ACC112 (cell line): ENCODE measurements around the gene MT2A.
"Not testable (repeated sequence)": the region's sequence is repeated elsewhere in the genome, so short reads cannot be mapped to it uniquely, and the experiment has no call there.

Source experiments
- H2AFZ ChIP-seq: fragments of 200-600 bp; sonication (generic); one replicate; pipeline ENCODE4 v1.6.0; 2017; ENCODE audit warnings: antibody characterized with exemption, low read length; ENCODE audit not compliant: unreplicated experiment
- H3K27ac ChIP-seq: fragments of 200-600 bp; sonication (generic); 2 replicates; pipeline ENCODE4 v1.5.1; 2014; ENCODE audit warnings: low read depth, mild to moderate bottlenecking, antibody characterized with exemption, low read length, moderate library complexity
- H3K27me3 ChIP-seq: fragments of 200-600 bp; sonication (generic); 2 replicates; pipeline ENCODE4 v1.6.1; 2014; ENCODE audit warnings: mild to moderate bottlenecking, antibody characterized with exemption, low read length, moderate library complexity, mixed read lengths; ENCODE audit not compliant: insufficient read depth
- H3K36me3 ChIP-seq: fragments of 200-600 bp; sonication (generic); 2 replicates; pipeline ENCODE4 v1.6.1; 2016; ENCODE audit warnings: mild to moderate bottlenecking, antibody characterized with exemption, low read length, moderate library complexity, mixed read lengths; ENCODE audit not compliant: insufficient read depth
- H3K4me1 ChIP-seq: fragments of 200-600 bp; sonication (generic); one replicate; pipeline ENCODE4 v1.6.1; 2016; ENCODE audit warnings: low read length, mixed read lengths; ENCODE audit not compliant: insufficient read depth, unreplicated experiment, control insufficient read depth
- H3K4me3 ChIP-seq: fragments of 200-600 bp; sonication (generic); 2 replicates; pipeline ENCODE4 v1.5.1; 2014; ENCODE audit warnings: mild to moderate bottlenecking, low read depth, low read length
- H3K79me2 ChIP-seq: fragments of 200-600 bp; sonication (generic); one replicate; pipeline ENCODE4 v1.6.0; 2016; ENCODE audit warnings: low read length; ENCODE audit not compliant: control insufficient read depth, unreplicated experiment, insufficient read depth

MT2A gene

DNA sequence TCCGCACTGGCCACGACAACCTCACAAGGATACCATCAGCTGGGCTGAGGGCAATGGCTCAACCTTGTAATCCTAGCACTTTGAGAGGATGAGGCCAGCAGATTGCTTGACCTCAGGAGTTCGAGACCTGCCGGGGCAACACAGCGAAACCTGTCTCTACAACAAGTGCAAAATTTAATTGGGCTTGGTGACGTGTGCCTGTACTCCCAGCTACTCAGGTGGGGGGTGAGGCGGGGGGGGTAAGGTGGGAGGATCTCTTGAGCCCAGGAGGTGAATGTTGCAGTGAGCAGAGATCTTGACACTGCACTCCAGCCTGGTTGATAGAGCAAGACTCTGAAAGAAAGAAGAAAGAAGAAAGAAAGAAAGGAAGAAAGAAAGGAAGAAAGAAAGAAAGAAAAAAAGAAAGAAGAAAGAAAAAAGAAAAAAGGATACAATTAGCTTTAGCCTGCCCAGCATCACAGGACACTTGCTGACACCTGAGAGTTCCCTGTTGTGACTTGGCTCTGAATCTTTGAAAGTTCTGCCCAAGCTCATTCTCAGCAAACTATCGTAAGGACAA, 12.0 kb downstream of the MT2A start:
- Histone ChIP-seq H3K4me1 (peaks cover 19% of the 10 kb centered on the region), H3K4me3 (no peak overlapping the region), H2AFZ (no peak overlapping the region), H3K36me3 (no peaks in the 10 kb centered on the region), H3K27ac (no peak overlapping the region), H3K27me3 (no peaks in the 10 kb centered on the region), H3K79me2 (peaks cover 17% of the 10 kb centered on the region)

DNA sequence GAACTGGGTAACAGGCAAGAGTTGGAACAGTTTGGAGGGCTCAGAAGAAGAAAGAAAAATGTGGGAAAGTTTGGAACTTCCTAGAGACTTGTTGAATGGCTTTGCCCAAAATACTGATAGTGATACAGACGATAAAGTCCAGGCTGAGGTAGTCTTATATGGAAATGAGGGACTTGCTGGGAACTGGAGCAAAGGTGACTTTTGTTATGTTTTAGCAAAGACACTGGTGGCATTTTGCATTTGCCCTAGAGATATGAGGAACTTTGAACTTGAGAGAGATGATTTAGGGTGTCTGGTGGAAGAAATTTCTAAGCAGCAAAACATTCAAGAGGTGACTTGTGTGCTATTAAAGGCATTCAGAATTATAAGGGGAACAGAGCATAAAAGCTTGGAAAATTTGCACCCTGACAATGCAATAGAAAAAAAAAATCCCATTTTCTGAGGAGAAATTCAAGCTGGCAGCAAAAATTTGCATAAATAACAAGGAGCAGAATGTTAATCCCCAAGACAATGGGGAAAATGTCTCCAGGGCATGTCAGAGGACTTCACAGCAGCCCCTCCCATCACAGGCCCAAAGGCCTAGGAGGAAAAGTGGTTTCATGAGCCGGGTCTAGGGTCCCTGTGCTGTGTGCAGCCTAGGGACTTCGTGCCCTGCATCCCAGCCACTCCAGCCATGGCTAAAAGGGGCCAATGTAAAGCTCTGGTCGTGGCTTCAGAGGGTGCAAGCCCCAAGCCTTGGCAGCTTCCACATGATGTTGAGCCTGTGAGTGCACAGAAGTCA, 13.5 kb downstream of the MT2A start:
- H3K4me3 ChIP-seq, H2AFZ ChIP-seq, H3K27me3 ChIP-seq, H3K27ac ChIP-seq, H3K36me3 ChIP-seq: not testable (repeated sequence)
- H3K79me2 ChIP-seq, result peaks cover 30% of the 10 kb centered on the region
- peaks cover 19% of the 10 kb centered on the region for H3K4me1 ChIP-seq

DNA sequence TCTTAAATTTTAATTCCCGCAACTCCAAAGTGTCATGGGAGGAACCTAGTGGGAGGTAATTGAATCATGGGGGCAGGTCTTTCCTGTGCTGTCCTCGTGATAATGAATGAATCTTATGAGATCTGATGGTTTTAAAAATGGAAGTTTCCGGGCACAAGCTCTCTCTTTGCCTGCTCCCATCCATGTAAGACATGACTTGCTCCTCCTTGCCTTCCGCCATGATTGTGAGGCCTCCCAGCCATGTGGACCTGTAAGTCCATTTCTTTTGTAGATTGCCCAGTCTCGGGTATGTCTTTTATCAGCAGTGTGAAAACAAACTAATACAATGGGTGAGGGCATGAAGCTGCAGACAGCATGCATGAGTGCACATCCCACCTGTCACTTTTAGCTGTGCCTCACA, 14.8 kb downstream of the MT2A start:
- peaks cover 15% of the 10 kb centered on the region for H3K4me1 ChIP-seq
- peaks cover 24% of the 10 kb centered on the region for H3K79me2 ChIP-seq
- H2AFZ ChIP-seq, H3K4me3 ChIP-seq, H3K27ac ChIP-seq, H3K27me3 ChIP-seq, H3K36me3 ChIP-seq: not testable (repeated sequence)

GRCh38 chr16:56623637-56624036, 15.3 kb downstream of the MT2A start:
- Histone ChIP-seq H3K27ac (no peak overlapping the region), H3K36me3 (no peaks in the 10 kb centered on the region), H3K4me3 (no peak overlapping the region), H2AFZ (no peak overlapping the region), H3K27me3 (no peaks in the 10 kb centered on the region), H3K4me1 (peaks cover 10% of the 10 kb centered on the region), H3K79me2 (peaks cover 21% of the 10 kb centered on the region)

GRCh38 chr16:56625140-56625942, 17.0 kb downstream of the MT2A start, which contains the start of gene MT1E:
Gene MT1E, plus strand, starts transcription at chr16:56625781. Its CDS starts 71 bp downstream, at chr16:56625852.
- H3K36me3 ChIP-seq, result no peaks in the 10 kb centered on the region
- no peaks in the 10 kb centered on the region for H3K27me3 ChIP-seq
- H2AFZ ChIP-seq, result peak within 1 kb of the TSS; percentile 84
- peak within 1 kb of the TSS; percentile 96 for H3K4me3 ChIP-seq
- H3K27ac ChIP-seq, result peak within 1 kb of the TSS; percentile 88
- H3K79me2 ChIP-seq, result peaks cover 21% of the 10 kb centered on the region
- peaks cover 8% of the 10 kb centered on the region for H3K4me1 ChIP-seq

- Histone ChIP-seq H3K27ac (peak overlapping the region; percentile 88), H3K79me2 (peaks cover 21% of the 10 kb centered on the region), H2AFZ (no peak overlapping the region), H3K36me3 (no peaks in the 10 kb centered on the region), H3K4me1 (peaks cover 8% of the 10 kb centered on the region), H3K27me3 (no peaks in the 10 kb centered on the region), H3K4me3 (peak overlapping the region; percentile 96)
Observed at GRCh38 chr16:56625943-56626654, 17.7 kb downstream of the MT2A start.

GRCh38 chr16:56626685-56627084, 18.3 kb downstream of the MT2A start:
- H3K4me3 ChIP-seq, result peak overlapping the region; percentile 96
- no peaks in the 10 kb centered on the region for H3K36me3 ChIP-seq
- H2AFZ ChIP-seq, result no peak overlapping the region
- H3K27ac ChIP-seq, result peak overlapping the region; percentile 88
- peaks cover 8% of the 10 kb centered on the region for H3K4me1 ChIP-seq
- H3K79me2 ChIP-seq, result peaks cover 21% of the 10 kb centered on the region
- H3K27me3 ChIP-seq, result no peaks in the 10 kb centered on the region

DNA sequence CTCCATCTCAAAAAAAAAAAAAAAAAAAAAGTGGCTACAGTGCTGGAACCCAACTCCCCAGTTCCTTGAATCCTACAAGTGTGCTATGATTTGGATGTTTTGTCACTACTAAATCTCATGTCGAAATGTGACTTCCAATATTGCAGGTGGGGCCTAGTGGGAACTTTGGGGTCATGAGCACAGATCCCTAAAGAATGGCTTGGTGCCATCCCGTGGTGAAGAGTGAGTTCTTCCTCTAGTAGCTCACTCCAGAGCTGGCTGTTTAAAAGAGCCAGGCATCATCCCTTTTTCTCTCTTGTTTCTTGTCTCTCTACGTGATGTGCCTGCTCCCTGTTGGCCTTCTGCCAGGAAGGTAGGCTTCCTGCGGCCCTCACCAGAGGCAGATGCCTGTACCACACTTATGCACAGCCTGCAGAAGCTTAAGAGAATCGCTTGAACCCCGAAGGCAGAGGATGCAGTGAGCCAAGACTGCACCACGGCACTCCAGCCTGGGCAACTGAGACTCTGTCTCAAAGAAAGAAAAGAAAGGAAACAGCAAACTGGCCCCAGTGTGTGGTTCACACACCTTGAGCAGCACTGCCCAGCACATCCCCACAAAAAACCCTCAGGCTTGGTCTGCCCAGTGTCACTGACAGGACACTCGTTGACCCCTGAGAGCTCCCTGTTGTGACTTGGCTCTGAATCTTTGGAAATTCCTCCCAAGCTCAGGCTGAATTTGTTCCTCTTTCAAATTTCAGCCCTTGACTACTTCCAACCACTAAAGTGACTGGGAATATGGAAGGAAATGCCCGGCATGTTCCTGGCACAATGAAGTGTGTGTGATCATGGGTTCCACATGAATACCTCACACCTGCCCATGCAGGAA, 20.3 kb downstream of the MT2A start:
- H3K27ac ChIP-seq, result no peak overlapping the region
- H3K36me3 ChIP-seq, result no peaks in the 10 kb centered on the region
- H2AFZ ChIP-seq, result no peak overlapping the region
- peaks cover 8% of the 10 kb centered on the region for H3K4me1 ChIP-seq
- H3K4me3 ChIP-seq, result no peak overlapping the region
- no peaks in the 10 kb centered on the region for H3K27me3 ChIP-seq
- peaks cover 21% of the 10 kb centered on the region for H3K79me2 ChIP-seq

GRCh38 chr16:56629531-56629930, 21.1 kb downstream of the MT2A start:
- Histone ChIP-seq H3K79me2 (peaks cover 21% of the 10 kb centered on the region), H3K27me3 (no peaks in the 10 kb centered on the region), H3K4me1 (peaks cover 8% of the 10 kb centered on the region), H3K36me3 (no peaks in the 10 kb centered on the region), H2AFZ (no peak overlapping the region), H3K4me3 (no peak overlapping the region), H3K27ac (no peak overlapping the region)
